ENCODE measurements around the gene TRAPPC5. TPM values are rescaled to one million over a fixed set of nuclear protein-coding genes. Genes with fewer than 3 reads are reported as not detected.

Gene TRAPPC5
- total and polyA plus RNA-seq, 10 of the 15 experiments (the other 5 are each of a cell fraction or from before 2014, with no cell fraction given) = 4.2 to 210 (median 89.1) TPM

Other genes starting within 250 kb of the TRAPPC5 start
Only the 7 nearest of the 22 such genes appear.
- 47.0 and 60.8 TPM in 2 replicates for gene PET100, start 51.0 kb upstream of the TRAPPC5 start, total RNA-seq (2014; rRNA removed)
- 90.7 and 92.9 TPM in 2 replicates for gene PET100, start 51.0 kb upstream of the TRAPPC5 start, total RNA-seq (2014; rRNA removed; fragmentation: Illumina TruSeq; extraction: Trizol)
- gene PET100, start 51.0 kb upstream of the TRAPPC5 start, total RNA-seq (2021) = 156 and 159 TPM in 2 replicates
- gene PET100, start 51.0 kb upstream of the TRAPPC5 start, polyA plus RNA-seq (2011; rRNA removed) = 73.8 and 108 TPM in 2 replicates
- gene PET100, start 51.0 kb upstream of the TRAPPC5 start, polyA plus RNA-seq (2014; fragmentation: Illumina TruSeq; extraction: Trizol) = 47.3 and 85.6 TPM in 2 replicates
- 100 to 1,000 TPM; 353 to 462 TPM for gene PET100, start 51.0 kb upstream of the TRAPPC5 start, polyA plus RNA-seq (2014; fragmentation: Nextera tagmentation; extraction: Ambion mirVana)
- gene PET100, start 51.0 kb upstream of the TRAPPC5 start, polyA plus RNA-seq (2014; rRNA removed) = 66.0 and 79.5 TPM in 2 replicates
- 100 to 1,000 TPM; 332 to 386 TPM for gene PET100, start 51.0 kb upstream of the TRAPPC5 start, polyA plus RNA-seq (2016; fragmentation: Nextera tagmentation; extraction: Ambion mirVana)
- gene PCP2, start 47.1 kb upstream of the TRAPPC5 start, total RNA-seq (2014; rRNA removed) = not detected in 2 replicates
- 0.31 TPM in 1 of 2 replicates, not detected in the other for gene PCP2, start 47.1 kb upstream of the TRAPPC5 start, total RNA-seq (2014; rRNA removed; fragmentation: Illumina TruSeq; extraction: Trizol)
- gene PCP2, start 47.1 kb upstream of the TRAPPC5 start, total RNA-seq (2021) = 0.27 and 0.62 TPM in 2 replicates
- 0.19 TPM in 1 of 2 replicates, not detected in the other for gene PCP2, start 47.1 kb upstream of the TRAPPC5 start, polyA plus RNA-seq (2011; rRNA removed)
- 0.10 TPM in 1 of 2 replicates, not detected in the other for gene PCP2, start 47.1 kb upstream of the TRAPPC5 start, polyA plus RNA-seq (2014; fragmentation: Illumina TruSeq; extraction: Trizol)
- gene PCP2, start 47.1 kb upstream of the TRAPPC5 start, polyA plus RNA-seq (2014; fragmentation: Nextera tagmentation; extraction: Ambion mirVana) = not detected
- 0.15 and 0.31 TPM in 2 replicates for gene PCP2, start 47.1 kb upstream of the TRAPPC5 start, polyA plus RNA-seq (2014; rRNA removed)
- gene PCP2, start 47.1 kb upstream of the TRAPPC5 start, polyA plus RNA-seq (2016; fragmentation: Nextera tagmentation; extraction: Ambion mirVana) = not detected
- gene STXBP2, start 43.7 kb upstream of the TRAPPC5 start, total RNA-seq (2014; rRNA removed) = 38.9 and 48.5 TPM in 2 replicates
- gene STXBP2, start 43.7 kb upstream of the TRAPPC5 start, total RNA-seq (2014; rRNA removed; fragmentation: Illumina TruSeq; extraction: Trizol) = 27.2 and 27.4 TPM in 2 replicates
- gene STXBP2, start 43.7 kb upstream of the TRAPPC5 start, total RNA-seq (2021) = 106 and 111 TPM in 2 replicates
- 52.5 and 74.3 TPM in 2 replicates for gene STXBP2, start 43.7 kb upstream of the TRAPPC5 start, polyA plus RNA-seq (2011; rRNA removed)
- 23.3 and 43.9 TPM in 2 replicates for gene STXBP2, start 43.7 kb upstream of the TRAPPC5 start, polyA plus RNA-seq (2014; fragmentation: Illumina TruSeq; extraction: Trizol)
- 10 to 100 TPM in 1 of 2 experiments, 1 to 10 TPM in 1; 2.6 to 11.9 TPM for gene STXBP2, start 43.7 kb upstream of the TRAPPC5 start, polyA plus RNA-seq (2014; fragmentation: Nextera tagmentation; extraction: Ambion mirVana)
- 103 and 119 TPM in 2 replicates for gene STXBP2, start 43.7 kb upstream of the TRAPPC5 start, polyA plus RNA-seq (2014; rRNA removed)
- 10 to 100 TPM; 95.3 to 96.5 TPM for gene STXBP2, start 43.7 kb upstream of the TRAPPC5 start, polyA plus RNA-seq (2016; fragmentation: Nextera tagmentation; extraction: Ambion mirVana)
- not detected in 2 replicates for gene RETN, start 11.8 kb upstream of the TRAPPC5 start, total RNA-seq (2014; rRNA removed)
- gene RETN, start 11.8 kb upstream of the TRAPPC5 start, total RNA-seq (2014; rRNA removed; fragmentation: Illumina TruSeq; extraction: Trizol) = not detected in 2 replicates
- not detected in 2 replicates for gene RETN, start 11.8 kb upstream of the TRAPPC5 start, total RNA-seq (2021)
- gene RETN, start 11.8 kb upstream of the TRAPPC5 start, polyA plus RNA-seq (2011; rRNA removed) = not detected in 2 replicates
- 0.26 TPM in 1 of 2 replicates, not detected in the other for gene RETN, start 11.8 kb upstream of the TRAPPC5 start, polyA plus RNA-seq (2014; fragmentation: Illumina TruSeq; extraction: Trizol)
- gene RETN, start 11.8 kb upstream of the TRAPPC5 start, polyA plus RNA-seq (2014; fragmentation: Nextera tagmentation; extraction: Ambion mirVana) = not detected
- not detected in 2 replicates for gene RETN, start 11.8 kb upstream of the TRAPPC5 start, polyA plus RNA-seq (2014; rRNA removed)
- not detected for gene RETN, start 11.8 kb upstream of the TRAPPC5 start, polyA plus RNA-seq (2016; fragmentation: Nextera tagmentation; extraction: Ambion mirVana)
- gene MCEMP1, start 3.7 kb upstream of the TRAPPC5 start, total RNA-seq (2014; rRNA removed) = 0.16 and 0.23 TPM in 2 replicates
- gene MCEMP1, start 3.7 kb upstream of the TRAPPC5 start, total RNA-seq (2014; rRNA removed; fragmentation: Illumina TruSeq; extraction: Trizol) = 0.13 TPM in 1 of 2 replicates, not detected in the other
- gene MCEMP1, start 3.7 kb upstream of the TRAPPC5 start, total RNA-seq (2021) = 0.26 and 0.48 TPM in 2 replicates
- gene MCEMP1, start 3.7 kb upstream of the TRAPPC5 start, polyA plus RNA-seq (2011; rRNA removed) = 0.08 TPM in 1 of 2 replicates, not detected in the other
- gene MCEMP1, start 3.7 kb upstream of the TRAPPC5 start, polyA plus RNA-seq (2014; fragmentation: Illumina TruSeq; extraction: Trizol) = 0.37 TPM in 1 of 2 replicates, not detected in the other
- gene MCEMP1, start 3.7 kb upstream of the TRAPPC5 start, polyA plus RNA-seq (2014; fragmentation: Nextera tagmentation; extraction: Ambion mirVana) = under 1 TPM; 0.26 to 0.55 TPM
- gene MCEMP1, start 3.7 kb upstream of the TRAPPC5 start, polyA plus RNA-seq (2014; rRNA removed) = 0.26 and 0.33 TPM in 2 replicates
- gene MCEMP1, start 3.7 kb upstream of the TRAPPC5 start, polyA plus RNA-seq (2016; fragmentation: Nextera tagmentation; extraction: Ambion mirVana) = under 1 TPM in 1 of 2 experiments, not detected in 1; 0.09 TPM
- gene FCER2, start 21.3 kb downstream of the TRAPPC5 start, total RNA-seq (2014; rRNA removed) = 351 and 365 TPM in 2 replicates
- gene FCER2, start 21.3 kb downstream of the TRAPPC5 start, total RNA-seq (2014; rRNA removed; fragmentation: Illumina TruSeq; extraction: Trizol) = 218 and 223 TPM in 2 replicates
- gene FCER2, start 21.3 kb downstream of the TRAPPC5 start, total RNA-seq (2021) = 359 and 362 TPM in 2 replicates
- gene FCER2, start 21.3 kb downstream of the TRAPPC5 start, polyA plus RNA-seq (2011; rRNA removed) = 170 and 363 TPM in 2 replicates
- gene FCER2, start 21.3 kb downstream of the TRAPPC5 start, polyA plus RNA-seq (2014; fragmentation: Illumina TruSeq; extraction: Trizol) = 155 and 247 TPM in 2 replicates
- 10 to 100 TPM; 44.0 to 53.3 TPM for gene FCER2, start 21.3 kb downstream of the TRAPPC5 start, polyA plus RNA-seq (2014; fragmentation: Nextera tagmentation; extraction: Ambion mirVana)
- 424 and 451 TPM in 2 replicates for gene FCER2, start 21.3 kb downstream of the TRAPPC5 start, polyA plus RNA-seq (2014; rRNA removed)
- gene FCER2, start 21.3 kb downstream of the TRAPPC5 start, polyA plus RNA-seq (2016; fragmentation: Nextera tagmentation; extraction: Ambion mirVana) = 100 to 1,000 TPM; 214 to 235 TPM
- gene CLEC4G, start 51.3 kb downstream of the TRAPPC5 start, total RNA-seq (2014; rRNA removed) = not detected in 2 replicates
- not detected in 2 replicates for gene CLEC4G, start 51.3 kb downstream of the TRAPPC5 start, total RNA-seq (2014; rRNA removed; fragmentation: Illumina TruSeq; extraction: Trizol)
- gene CLEC4G, start 51.3 kb downstream of the TRAPPC5 start, total RNA-seq (2021) = not detected in 2 replicates
- gene CLEC4G, start 51.3 kb downstream of the TRAPPC5 start, polyA plus RNA-seq (2011; rRNA removed) = not detected in 2 replicates
- 0.04 TPM in 1 of 2 replicates, not detected in the other for gene CLEC4G, start 51.3 kb downstream of the TRAPPC5 start, polyA plus RNA-seq (2014; fragmentation: Illumina TruSeq; extraction: Trizol)
- gene CLEC4G, start 51.3 kb downstream of the TRAPPC5 start, polyA plus RNA-seq (2014; fragmentation: Nextera tagmentation; extraction: Ambion mirVana) = not detected
- gene CLEC4G, start 51.3 kb downstream of the TRAPPC5 start, polyA plus RNA-seq (2014; rRNA removed) = not detected in 2 replicates
- gene CLEC4G, start 51.3 kb downstream of the TRAPPC5 start, polyA plus RNA-seq (2016; fragmentation: Nextera tagmentation; extraction: Ambion mirVana) = not detected

All from GM12878 (cell line).